Measurements from ENCODE around the gene MAX. TPM values are rescaled to one million over a fixed set of nuclear protein-coding genes. Genes with fewer than 3 reads are reported as not detected.
A peak's percentile ranks its signal among the peaks of the same experiment; 100 is the strongest.

MAX gene
- total RNA-seq, 6 experiments from 2014 or later: 15.7 to 38.0 (median 31.7) TPM

DNA sequence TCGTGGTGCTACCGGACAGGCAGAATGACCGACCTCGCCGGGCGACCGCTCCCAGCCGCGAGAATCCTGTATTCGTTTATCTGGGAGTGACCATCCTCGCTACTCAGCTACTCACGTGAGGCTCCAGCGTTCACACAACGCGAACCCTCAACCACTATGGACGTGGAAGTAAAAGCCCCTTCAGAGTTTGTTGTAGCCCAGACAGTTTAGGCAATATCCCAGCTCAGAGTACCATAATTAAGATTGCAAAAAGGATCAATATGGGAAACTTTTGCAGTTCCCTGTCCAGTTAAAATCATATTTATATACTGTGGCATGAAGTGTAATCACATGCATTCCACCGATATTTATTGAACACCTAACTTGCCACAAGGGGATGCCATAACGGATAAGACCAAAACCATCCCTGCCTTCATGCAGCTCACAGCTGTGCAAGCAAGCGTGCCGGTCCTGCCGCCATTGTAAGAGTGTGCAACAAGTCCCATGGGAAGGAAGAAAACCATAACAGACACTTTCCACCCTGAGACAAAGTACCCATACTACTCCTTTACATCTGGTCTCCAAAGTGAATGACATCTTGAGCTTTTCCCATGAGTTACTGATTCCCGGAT lies 938 bp upstream of the MAX start:
- TF ChIP-seq, protein P1, sequence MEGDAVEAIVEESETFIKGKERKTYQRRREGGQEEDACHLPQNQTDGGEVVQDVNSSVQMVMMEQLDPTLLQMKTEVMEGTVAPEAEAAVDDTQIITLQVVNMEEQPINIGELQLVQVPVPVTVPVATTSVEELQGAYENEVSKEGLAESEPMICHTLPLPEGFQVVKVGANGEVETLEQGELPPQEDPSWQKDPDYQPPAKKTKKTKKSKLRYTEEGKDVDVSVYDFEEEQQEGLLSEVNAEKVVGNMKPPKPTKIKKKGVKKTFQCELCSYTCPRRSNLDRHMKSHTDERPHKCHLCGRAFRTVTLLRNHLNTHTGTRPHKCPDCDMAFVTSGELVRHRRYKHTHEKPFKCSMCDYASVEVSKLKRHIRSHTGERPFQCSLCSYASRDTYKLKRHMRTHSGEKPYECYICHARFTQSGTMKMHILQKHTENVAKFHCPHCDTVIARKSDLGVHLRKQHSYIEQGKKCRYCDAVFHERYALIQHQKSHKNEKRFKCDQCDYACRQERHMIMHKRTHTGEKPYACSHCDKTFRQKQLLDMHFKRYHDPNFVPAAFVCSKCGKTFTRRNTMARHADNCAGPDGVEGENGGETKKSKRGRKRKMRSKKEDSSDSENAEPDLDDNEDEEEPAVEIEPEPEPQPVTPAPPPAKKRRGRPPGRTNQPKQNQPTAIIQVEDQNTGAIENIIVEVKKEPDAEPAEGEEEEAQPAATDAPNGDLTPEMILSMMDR (IDR thresholded peaks at IDR 0.05): no peak
- TF ChIP-seq POLR2A (IDR thresholded peaks at IDR 0.05): no peak
- Histone ChIP-seq H3K36me3 (peaks cover 0 to under 1% (median 0%) of the 10 kb centered on the region in 4 donors), H3K27ac (peak overlapping the region in 2 of 3 donors; percentile 31 to 33), H3K9me3 (no peaks in the 10 kb centered on the region), H3K4me3 (peak overlapping the region; percentile 70 to 89 (median 82)), H3K27me3 (no peaks in the 10 kb centered on the region), H3K4me1 (peaks cover 0 to 27% (median 4%) of the 10 kb centered on the region in 4 donors)
- intact Hi-C loops (cut with DNase I): no loop called here
- ATAC-seq: no peak
- 35% methylated on average over 6 of the region's 22 CpGs for WGBS (ENCODE audit: insufficient coverage, low coverage, low lambda C conversion rate, missing lambda C conversion rate)
- no peak for DNase-seq

DNA sequence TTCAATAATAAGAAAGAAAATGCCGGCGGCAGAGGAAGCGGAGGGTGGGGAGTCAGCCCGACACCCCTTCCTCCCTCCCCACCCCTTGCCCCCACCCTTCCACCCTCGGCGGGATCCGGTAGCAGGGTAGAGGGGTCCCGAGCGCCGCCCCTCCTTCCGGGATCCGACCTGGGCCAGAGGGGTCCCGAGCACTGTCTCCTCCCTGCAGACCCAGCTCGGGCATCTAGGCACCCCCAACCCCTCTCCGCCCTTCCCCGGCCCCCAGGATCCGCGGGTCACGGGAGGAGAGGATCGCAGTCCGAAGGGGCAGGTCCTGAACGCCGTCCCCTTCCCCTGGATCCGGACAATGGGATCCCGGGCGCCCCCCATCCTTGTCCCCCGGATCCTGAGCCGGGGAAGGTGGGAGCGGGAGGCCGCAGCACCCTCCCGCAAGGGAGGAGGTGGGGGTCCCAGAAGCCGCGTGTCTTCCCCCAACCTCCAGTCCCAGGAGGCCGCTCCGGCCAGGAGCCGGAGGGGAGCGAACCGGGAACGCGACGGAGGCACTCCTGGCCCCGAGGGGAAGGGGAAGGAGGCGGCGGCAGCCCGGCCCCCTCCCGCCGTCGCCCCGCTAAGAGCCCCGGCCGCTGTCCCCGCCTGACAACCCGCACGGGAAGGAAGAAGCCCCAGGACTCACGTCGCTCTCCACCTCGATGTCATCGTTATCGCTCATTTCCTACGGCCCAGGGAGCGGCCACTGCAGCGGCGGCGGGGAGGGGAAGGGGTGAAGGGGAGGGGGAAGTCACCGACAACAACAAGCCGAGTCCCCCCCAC lies 481 bp downstream of the MAX start:
- intact Hi-C loops (cut with DNase I): no loop called here
- TF ChIP-seq, protein P1 (IDR thresholded peaks at IDR 0.05): no peak
- TF ChIP-seq POLR2A (IDR thresholded peaks at IDR 0.05): no peak
- H3K4me3 ChIP-seq: peak overlapping the region; percentile 71 to 85 (median 83)
- H3K27me3 ChIP-seq: no peaks in the 10 kb centered on the region
- DNase-seq: peak; percentile 49 to 69 (median 54)
- peak overlapping the region; percentile 82 to 94 (median 91) for H3K27ac ChIP-seq
- ATAC-seq: peak in 3 of 4 donors; percentile 0 to 1 (median 1)
- no peaks in the 10 kb centered on the region for H3K9me3 ChIP-seq
- H3K36me3 ChIP-seq: peaks cover 0 to 4% (median 0%) of the 10 kb centered on the region in 4 donors
- WGBS (ENCODE audit: insufficient coverage, low coverage, low lambda C conversion rate, missing lambda C conversion rate): under 1% methylated on average over 13 of the region's 66 CpGs
- peaks cover 0 to 40% (median 10%) of the 10 kb centered on the region in 4 donors for H3K4me1 ChIP-seq

DNA sequence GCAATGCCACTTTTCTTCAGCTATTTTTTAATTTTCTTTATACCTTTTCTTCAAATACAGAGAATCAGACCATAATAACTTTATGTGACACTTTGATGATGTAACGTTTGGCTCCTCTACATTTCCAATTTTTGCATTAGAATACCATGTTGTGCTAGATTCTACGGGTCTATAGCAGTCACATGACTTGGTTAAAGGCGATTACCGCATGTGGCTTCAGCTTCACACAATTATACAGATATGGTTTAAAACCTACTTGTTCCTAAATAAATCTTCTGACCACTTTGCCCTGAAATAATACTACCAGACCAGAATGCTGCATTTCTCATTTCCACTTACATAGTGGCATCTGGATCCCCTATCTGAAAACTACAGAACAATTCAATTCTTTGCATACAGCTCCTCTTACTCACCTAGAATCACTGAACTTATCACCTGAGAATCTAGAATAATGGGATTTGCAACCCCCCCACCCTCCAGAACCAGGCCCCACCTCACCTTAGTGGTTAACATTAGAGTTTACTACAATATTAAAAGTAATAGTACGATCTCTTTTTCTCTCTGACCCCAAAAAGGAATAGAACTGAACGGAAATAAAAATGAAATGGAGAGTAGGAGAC lies 1.3 kb downstream of the MAX start:
- Histone ChIP-seq H3K27me3 (no peaks in the 10 kb centered on the region), H3K4me1 (peaks cover 0 to 48% (median 11%) of the 10 kb centered on the region in 4 donors)
- TF ChIP-seq, protein P1 (IDR thresholded peaks at IDR 0.05): no peak
- TF ChIP-seq POLR2A (IDR thresholded peaks at IDR 0.05): no peak

DNA sequence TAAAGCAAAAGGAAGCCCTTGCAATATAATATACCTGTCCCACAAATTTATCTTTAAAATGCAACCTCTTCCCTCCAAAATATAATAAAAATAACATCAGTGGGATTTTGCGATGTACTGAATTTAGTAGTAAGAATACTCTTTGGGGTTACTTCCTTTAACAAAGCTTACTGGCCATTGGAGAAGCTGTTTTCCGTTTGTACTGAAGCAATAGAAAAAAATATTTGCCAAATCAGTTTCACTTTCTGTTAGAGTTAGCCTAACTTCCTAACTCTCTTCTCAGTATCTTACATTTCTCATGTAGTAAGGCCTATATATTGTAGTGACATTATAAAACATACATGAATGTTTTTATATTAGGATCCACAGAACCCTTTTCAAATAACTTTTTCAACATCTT lies 3.7 kb downstream of the MAX start:
- ATAC-seq: peak in 2 of 4 donors; percentile 4 to 16
- intact Hi-C loops (cut with DNase I): no loop called here
- H3K36me3 ChIP-seq: peaks cover 0 to 15% (median 5%) of the 10 kb centered on the region in 4 donors

More for the DNA sequence above, 1.3 kb downstream of the MAX start:
- no peak for ATAC-seq
- H3K9me3 ChIP-seq: no peaks in the 10 kb centered on the region
- WGBS (ENCODE audit: insufficient coverage, low coverage, low lambda C conversion rate, missing lambda C conversion rate): 15% methylated on average over 6 of the region's 6 CpGs
- H3K36me3 ChIP-seq: peaks cover 0 to 4% (median 0%) of the 10 kb centered on the region in 4 donors
- intact Hi-C loops (cut with DNase I): no loop called here
- no peak for DNase-seq
- peak overlapping the region; percentile 71 to 85 (median 83) for H3K4me3 ChIP-seq
- H3K27ac ChIP-seq: peak overlapping the region; percentile 82 to 94 (median 91)

More for the DNA sequence above, 3.7 kb downstream of the MAX start:
- peak overlapping the region; percentile 14 to 58 (median 30) for H3K27ac ChIP-seq
- H3K9me3 ChIP-seq: no peaks in the 10 kb centered on the region
- 0% methylated on average over 2 of the region's 2 CpGs for WGBS (ENCODE audit: insufficient coverage, low coverage, low lambda C conversion rate, missing lambda C conversion rate)
- H3K27me3 ChIP-seq: no peaks in the 10 kb centered on the region
- no peak for DNase-seq
- H3K4me3 ChIP-seq: peak overlapping the region in 2 of 3 donors; percentile 4 to 17
- H3K4me1 ChIP-seq: peaks cover 0 to 53% (median 11%) of the 10 kb centered on the region in 4 donors
- TF ChIP-seq POLR2A (IDR thresholded peaks at IDR 0.05): no peak
- TF ChIP-seq, protein P1 (IDR thresholded peaks at IDR 0.05): no peak

Data from right lobe of liver (tissue), 6 donors.